Pancreas (tissue), 10 donors: ENCODE results near the gene ZNF511. TPM values are rescaled to one million over a fixed set of nuclear protein-coding genes. Genes with fewer than 3 reads are reported as not detected.

ENCODE experiments used
- ATAC-seq, 4 donors: fragments of 200-7000 bp; cut with Tn5 transposase; one replicate each; pipeline versions ENCODE4 v1.8.0 to v1.9.1; 2020; ENCODE audit warnings: mild to moderate bottlenecking in 4 of 4, moderate library complexity in 4 of 4
- DNase-seq, 6 donors: peaks; one replicate each; pipeline ENCODE4 v3.0.0-alpha.2; 2020
- FAIRE-seq: peaks from 2 replicates; lab custom pipeline; 2012; peaks lifted over from hg19 to GRCh38; lab: Jason Lieb, UNC
- H3K27ac ChIP-seq, 4 donors: fragments of 200-600 bp; sonication (generic); 1 replicate in 3 of 4; 2 replicates in 1 of 4; pipeline versions ENCODE4 v1.5.0 to v1.8.0; 2020
- H3K27me3 ChIP-seq, 4 donors: fragments of 200-600 bp; one replicate each; pipeline ENCODE4 v1.8.0; 2021
- H3K36me3 ChIP-seq, 3 donors: fragments of 200-600 bp; sonication (generic) in 1 of 3; one replicate each; pipeline versions ENCODE4 v1.5.0 to v1.8.0; 2020 to 2021
- H3K4me1 ChIP-seq, 3 donors: fragments of 200-600 bp; one replicate each; pipeline ENCODE4 v1.8.0; 2021
- H3K4me3 ChIP-seq, 4 donors: fragments of 200-600 bp; sonication (generic) in 2 of 4; one replicate each; pipeline versions ENCODE4 v1.5.0 to v1.8.0; 2020 to 2021
- H3K9me3 ChIP-seq, 4 donors: fragments of 200-600 bp; one replicate each; pipeline ENCODE4 v1.8.0; 2021
- WGBS, 2 donors: extraction: QIAGEN DNeasy Blood & Tissue Kit; methylation state at CpG; one replicate each; pipeline ENCODE4 v1.1.7; 2013; 5-methylcytosine and 5-hydroxymethylcytosine counted together
- intact Hi-C, 3 donors: fragments of 100-400 bp; cut with DNase I; formaldehyde crosslinking; loops; one replicate each; pipeline versions ENCODE4 v1.11.1 to v1.14.2; 2022
- polyA plus RNA-seq, 2 donors: library from polyadenylated mRNA; stranded (reverse); fragments of 200-250 nt; gene quantifications; one replicate each; pipeline ENCODE4 v1.2.3, GENCODE V29; 2013
- total RNA-seq, 6 donors: library from RNA; stranded (reverse); fragmentation: NEBNext Ultra II Directional in 4 of 6; extraction: Animal tissue kit (Norgen Biotek cat#: 25700) in 4 of 6; gene quantifications; one replicate each; pipeline versions ENCODE4 v1.2.1 to v1.2.4, GENCODE V29; 2021 to 2023
- TF ChIP-seq, protein P1 (sequence below), 4 donors: fragments of 200-600 bp; sonication (generic) in 3 of 4; IDR thresholded peaks; one replicate each; pipeline versions ENCODE4 v1.5.0 to v1.8.0; 2021; ENCODE audit warnings: antibody characterized with exemption in 4 of 4
- donor health status: healthy with polysubstance abuse.
- donor health status: DM: no; HTN: no; CAD: no; lungs with moderate emphysema.
- donor health status: DM: no; HTN: no; CAD: no.
- donor health status: control.
- donor health status: control.
- donor health status: Bipolar disorder and iron deficiency.
- donor health status: DM: yes; HTN: yes; CAD: no.
- donor health status: DM: no; HTN: no; CAD: no.
- donor health status: DM: no; HTN: no; CAD: no.
- donor health status: DM: yes; HTN: yes; CAD: no.

The ZNF511 gene
- total and polyA plus RNA-seq, 8 donors, result 13.3 to 40.3 (median 17.3) TPM

DNA sequence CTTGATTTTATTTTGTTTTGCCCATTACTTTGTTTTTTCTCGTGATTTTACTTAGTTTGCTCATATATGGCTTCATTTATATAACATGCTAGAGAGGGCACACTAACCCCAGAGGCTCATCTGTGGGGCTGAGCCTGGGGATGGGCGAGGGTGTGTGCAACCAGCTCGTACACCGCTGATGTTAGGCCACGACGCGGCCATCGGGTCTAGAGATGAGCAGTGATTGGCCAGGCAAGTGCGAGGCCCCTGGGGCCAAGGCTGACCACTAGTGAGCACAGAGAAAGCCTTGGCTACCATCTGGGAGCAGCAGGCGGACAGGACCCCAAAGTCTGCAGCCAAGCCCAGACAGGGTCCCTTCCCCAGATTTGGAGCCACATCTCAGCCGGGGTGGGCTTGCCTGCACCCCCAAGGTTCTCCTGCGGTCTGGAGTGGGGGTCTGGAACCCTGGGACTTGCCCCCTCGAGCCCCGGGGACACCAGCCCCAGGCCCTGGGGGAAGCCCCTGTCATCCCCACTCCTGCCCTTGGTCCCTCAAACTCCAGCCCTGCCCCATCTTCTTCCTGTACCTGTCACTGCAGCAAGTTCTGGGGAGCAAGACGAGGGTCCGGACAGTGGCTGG lies 45.4 kb downstream of the ZNF511 start:
- Histone ChIP-seq H3K4me3 (no peak overlapping the region), H3K27me3 (no peaks in the 10 kb centered on the region), H3K36me3 (no peaks in the 10 kb centered on the region), H3K4me1 (peaks cover 0 to 6% (median 3%) of the 10 kb centered on the region in 3 donors), H3K27ac (no peak overlapping the region), H3K9me3 (no peaks in the 10 kb centered on the region)
- 83 to 94% methylated on average over 15 to 16 of the region's 16 CpGs for WGBS, 2 donors
- TF ChIP-seq, protein P1, sequence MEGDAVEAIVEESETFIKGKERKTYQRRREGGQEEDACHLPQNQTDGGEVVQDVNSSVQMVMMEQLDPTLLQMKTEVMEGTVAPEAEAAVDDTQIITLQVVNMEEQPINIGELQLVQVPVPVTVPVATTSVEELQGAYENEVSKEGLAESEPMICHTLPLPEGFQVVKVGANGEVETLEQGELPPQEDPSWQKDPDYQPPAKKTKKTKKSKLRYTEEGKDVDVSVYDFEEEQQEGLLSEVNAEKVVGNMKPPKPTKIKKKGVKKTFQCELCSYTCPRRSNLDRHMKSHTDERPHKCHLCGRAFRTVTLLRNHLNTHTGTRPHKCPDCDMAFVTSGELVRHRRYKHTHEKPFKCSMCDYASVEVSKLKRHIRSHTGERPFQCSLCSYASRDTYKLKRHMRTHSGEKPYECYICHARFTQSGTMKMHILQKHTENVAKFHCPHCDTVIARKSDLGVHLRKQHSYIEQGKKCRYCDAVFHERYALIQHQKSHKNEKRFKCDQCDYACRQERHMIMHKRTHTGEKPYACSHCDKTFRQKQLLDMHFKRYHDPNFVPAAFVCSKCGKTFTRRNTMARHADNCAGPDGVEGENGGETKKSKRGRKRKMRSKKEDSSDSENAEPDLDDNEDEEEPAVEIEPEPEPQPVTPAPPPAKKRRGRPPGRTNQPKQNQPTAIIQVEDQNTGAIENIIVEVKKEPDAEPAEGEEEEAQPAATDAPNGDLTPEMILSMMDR (IDR thresholded peaks at IDR 0.05), result no peak
- ATAC-seq (no peak), FAIRE-seq (no peak), DNase-seq (no peak)
- intact Hi-C loops, result no loop called here

DNA sequence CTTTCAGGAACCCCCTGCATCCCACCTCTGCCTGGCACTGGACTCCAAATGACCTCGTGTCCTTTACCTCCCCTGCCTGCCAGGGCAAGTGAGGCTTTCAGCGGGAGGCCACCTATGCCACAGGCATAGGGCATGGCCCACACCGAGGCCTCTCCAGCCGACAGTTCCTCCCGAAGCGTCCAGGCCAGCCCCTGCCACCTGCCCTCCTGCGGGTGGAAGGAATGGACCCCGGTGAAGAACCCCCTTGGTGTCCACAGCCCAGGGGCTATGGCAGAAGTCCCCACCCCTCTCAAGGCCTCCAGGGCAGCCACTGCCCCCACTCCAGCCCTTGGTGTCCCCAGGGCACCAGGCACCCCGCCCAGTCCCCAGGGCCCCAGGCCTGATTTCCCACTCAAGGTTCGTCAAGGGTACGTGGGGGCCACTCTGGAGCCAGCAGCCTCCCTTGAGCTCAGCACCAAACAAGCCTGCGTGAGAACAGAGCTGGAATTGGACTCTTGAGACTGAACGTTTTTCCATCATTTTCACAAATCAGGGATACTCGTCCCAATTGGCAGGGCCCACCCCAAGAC lies 46.0 kb downstream of the ZNF511 start:
- ATAC-seq (no peak), FAIRE-seq (no peak), DNase-seq (no peak)
- Histone ChIP-seq H3K9me3 (no peaks in the 10 kb centered on the region), H3K36me3 (no peaks in the 10 kb centered on the region), H3K4me3 (no peak overlapping the region), H3K4me1 (peaks cover 4 to 9% (median 6%) of the 10 kb centered on the region in 3 donors), H3K27me3 (no peaks in the 10 kb centered on the region), H3K27ac (no peak overlapping the region)
- intact Hi-C loops, result no loop called here
- TF ChIP-seq, protein P1 (IDR thresholded peaks at IDR 0.05), result no peak
- 91 to 97% methylated on average over 14 of the region's 14 CpGs for WGBS, 2 donors

DNA sequence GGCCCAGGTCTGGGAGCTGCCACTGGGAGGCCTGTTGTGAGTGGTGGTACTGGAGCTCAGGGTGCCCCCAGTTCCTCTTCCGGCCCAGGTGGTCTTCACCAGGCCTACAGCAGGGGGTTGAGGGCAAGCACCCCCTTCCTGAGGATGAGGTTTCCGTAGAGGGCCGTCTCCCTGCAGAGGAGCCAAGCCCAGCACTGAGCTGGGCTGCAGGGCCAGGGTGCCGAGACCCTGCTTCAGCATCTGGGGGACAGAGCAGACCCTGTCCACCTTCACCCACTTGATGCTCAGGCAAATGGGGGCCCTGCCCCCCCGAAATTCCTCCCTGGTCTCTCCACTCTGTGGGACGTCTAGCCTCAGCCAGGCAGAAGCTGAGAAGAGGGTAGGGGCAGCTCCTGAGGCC lies 46.6 kb downstream of the ZNF511 start:
- FAIRE-seq, result no peak
- DNase-seq, result no peak

DNA sequence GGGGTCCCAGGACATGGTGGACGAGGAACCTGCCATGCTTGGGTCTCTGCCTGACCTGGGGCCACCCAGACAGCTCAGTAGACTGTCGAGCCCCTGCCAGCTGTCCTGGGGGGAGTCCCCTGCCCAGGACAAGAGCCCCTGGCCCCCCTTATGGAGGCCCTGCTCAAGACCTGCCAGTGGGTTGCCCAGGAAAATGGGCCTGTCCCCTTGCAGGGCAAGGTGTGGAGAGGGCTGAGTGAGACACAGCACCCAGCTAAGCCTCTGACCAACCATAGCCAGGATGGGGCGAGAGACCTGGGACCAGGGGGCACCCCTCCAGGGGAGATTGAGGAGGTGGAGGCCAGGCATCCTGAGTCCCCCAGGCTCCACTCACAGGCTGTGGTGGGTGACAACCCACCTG lies 47.3 kb downstream of the ZNF511 start:
- Histone ChIP-seq H3K36me3 (no peaks in the 10 kb centered on the region), H3K4me3 (no peak overlapping the region), H3K9me3 (no peaks in the 10 kb centered on the region), H3K27me3 (no peaks in the 10 kb centered on the region), H3K4me1 (peaks cover 10 to 20% (median 10%) of the 10 kb centered on the region in 3 donors), H3K27ac (no peak overlapping the region)
- 95 to 97% methylated on average over 3 of the region's 3 CpGs for WGBS, 2 donors
- FAIRE-seq (no peak), DNase-seq (no peak), ATAC-seq (no peak)
- intact Hi-C loops, result no loop called here
- TF ChIP-seq, protein P1 (IDR thresholded peaks at IDR 0.05), result no peak

More for the DNA sequence above, 46.6 kb downstream of the ZNF511 start:
- no peak for ATAC-seq
- 92% methylated on average over 6 of the region's 6 CpGs for WGBS, 2 donors
- Histone ChIP-seq H3K36me3 (no peaks in the 10 kb centered on the region), H3K4me3 (no peak overlapping the region), H3K27me3 (no peaks in the 10 kb centered on the region), H3K9me3 (no peaks in the 10 kb centered on the region), H3K4me1 (peaks cover 9 to 13% (median 10%) of the 10 kb centered on the region in 3 donors), H3K27ac (no peak overlapping the region)
- intact Hi-C loops, result no loop called here
- TF ChIP-seq, protein P1 (IDR thresholded peaks at IDR 0.05), result no peak
